H1 (cell line): ENCODE measurements around the gene E2F8. TPM values are rescaled to one million over a fixed set of nuclear protein-coding genes. Genes with fewer than 3 reads are reported as not detected.

ENCODE experiments used
- CTCF ChIA-PET: fragments of 300-600 bp; sonication (Branson Sonifier 250); formaldehyde crosslinking; loops from one replicate; lab custom pipeline; 2021; ENCODE audit not compliant: partially characterized antibody; lab: Charles Lee
- POLR2A ChIA-PET: fragments of 300-600 bp; sonication (Branson Sonifier 250); formaldehyde crosslinking; loops from one replicate; lab custom pipeline; 2021; ENCODE audit warnings: inconsistent platforms; ENCODE audit not compliant: partially characterized antibody; lab: Charles Lee
- DNase-seq, 2 experiments: peaks; one replicate each; pipeline versions ENCODE4 v3.0.0 to v3.0.0-alpha.2; 2010 to 2022; ENCODE audit warnings: low spot score in 2 of 2, low read depth in 1 of 2, mixed read lengths in 1 of 2
- FAIRE-seq: peaks from 2 replicates; lab custom pipeline; 2011; peaks lifted over from hg19 to GRCh38; lab: Jason Lieb, UNC
- H2AFZ ChIP-seq: 2 replicates; pipeline ENCODE4 v1.8.1; 2012; ENCODE audit warnings: low read length, inconsistent platforms
- H2AK5ac ChIP-seq: 2 replicates; pipeline ENCODE4 v1.6.1; 2013; ENCODE audit warnings: low read depth, low read length
- H2BK120ac ChIP-seq: replicated peaks from 2 replicates; pipeline ENCODE3; 2013; ENCODE audit warnings: low read depth, low read length, inconsistent platforms
- H2BK12ac ChIP-seq: 2 replicates; pipeline ENCODE4 v1.6.1; 2013; ENCODE audit warnings: low read depth, low read length
- H2BK15ac ChIP-seq: 2 replicates; pipeline ENCODE4 v1.6.1; 2013; ENCODE audit warnings: low read length
- H2BK20ac ChIP-seq: 2 replicates; pipeline ENCODE4 v1.6.1; 2013; ENCODE audit warnings: low read length
- H2BK5ac ChIP-seq: 2 replicates; pipeline ENCODE4 v1.6.1; 2013; ENCODE audit warnings: low read depth, low read length
- H3K14ac ChIP-seq: 2 replicates; pipeline ENCODE4 v1.6.1; 2013; ENCODE audit warnings: inconsistent platforms; ENCODE audit not compliant: insufficient read length
- H3K18ac ChIP-seq: 2 replicates; pipeline ENCODE4 v1.6.1; 2013; ENCODE audit warnings: low read length; ENCODE audit errors: extremely low read depth
- H3K23ac ChIP-seq: 2 replicates; pipeline ENCODE4 v1.6.1; 2013; ENCODE audit warnings: inconsistent platforms; ENCODE audit not compliant: insufficient read length
- H3K23me2 ChIP-seq: 2 replicates; pipeline ENCODE4 v1.6.1; 2013; ENCODE audit warnings: low read depth, low read length
- H3K27ac ChIP-seq: 2 replicates; pipeline ENCODE4 v1.6.1; 2011; ENCODE audit warnings: low read depth, low read length, inconsistent platforms
- H3K27me3 ChIP-seq, 4 experiments: replicated peaks in 1 of 4; 1 replicate in 1 of 4; 2 replicates in 3 of 4; pipeline versions ENCODE4 v1.6.1 to v1.8.1; 2011 to 2013; ENCODE audit warnings: low read length in 3 of 4, mild to moderate bottlenecking in 3 of 4, inconsistent platforms in 2 of 4, mixed read lengths in 2 of 4, moderate library complexity in 1 of 4; ENCODE audit not compliant: control insufficient read depth in 3 of 4, insufficient read depth in 3 of 4; ENCODE audit errors: extremely low read depth in 1 of 4
- H3K36me3 ChIP-seq, 4 experiments: 2 replicates each; pipeline versions ENCODE4 v1.6.1 to v1.8.1; 2011 to 2013; ENCODE audit warnings: mild to moderate bottlenecking in 4 of 4, low read length in 3 of 4, moderate library complexity in 2 of 4, control low read depth in 1 of 4, inconsistent platforms in 1 of 4; ENCODE audit not compliant: insufficient read depth in 4 of 4, control insufficient read depth in 2 of 4
- H3K4ac ChIP-seq: replicated peaks from 2 replicates; pipeline ENCODE3; 2013; ENCODE audit warnings: low read length, low read depth, mixed read lengths, inconsistent platforms; ENCODE audit not compliant: insufficient read length
- H3K4me1 ChIP-seq, 4 experiments: replicated peaks in 1 of 4; 1 replicate in 1 of 4; 2 replicates in 3 of 4; pipeline versions ENCODE4 v1.6.1 to v1.8.1; 2011 to 2013; ENCODE audit warnings: low read length in 3 of 4, inconsistent platforms in 2 of 4, mixed read lengths in 1 of 4; ENCODE audit not compliant: insufficient read depth in 4 of 4, control insufficient read depth in 3 of 4
- H3K4me2 ChIP-seq, 2 experiments: 2 replicates each; pipeline versions ENCODE4 v1.6.1 to v1.8.1; 2011 to 2013; ENCODE audit warnings: low read depth in 2 of 2, low read length in 2 of 2, control low read depth in 1 of 2, inconsistent platforms in 1 of 2, mild to moderate bottlenecking in 1 of 2; ENCODE audit not compliant: insufficient read depth in 1 of 2
- H3K4me3 ChIP-seq, 4 experiments: fragments of 200-600, 300-600 bp in 1 of 4; sonication (generic), shearing (Covaris generic), sonication (Bioruptor Twin) in 1 of 4; 2 replicates each; pipeline versions ENCODE4 v1.5.1 to v1.8.1; 2011 to 2016; ENCODE audit warnings: low read length in 4 of 4, low read depth in 3 of 4, control low read depth in 2 of 4, inconsistent platforms in 2 of 4, mild to moderate bottlenecking in 2 of 4, mixed read lengths in 1 of 4, moderate library complexity in 1 of 4; ENCODE audit not compliant: insufficient read depth in 2 of 4; ENCODE audit errors: extremely low read depth in 1 of 4
- H3K56ac ChIP-seq: replicated peaks from 2 replicates; pipeline ENCODE3; 2013; ENCODE audit warnings: low read depth, mild to moderate bottlenecking, mixed read lengths, low read length, inconsistent platforms; ENCODE audit not compliant: insufficient read length
- H3K79me1 ChIP-seq: 2 replicates; pipeline ENCODE4 v1.6.1; 2013; ENCODE audit warnings: low read depth, low read length, control low read depth
- H3K79me2 ChIP-seq, 2 experiments: 2 replicates each; pipeline versions ENCODE4 v1.6.1 to v1.8.1; 2012 to 2013; ENCODE audit warnings: low read length in 2 of 2, mild to moderate bottlenecking in 2 of 2, inconsistent platforms in 1 of 2; ENCODE audit not compliant: insufficient read depth in 2 of 2, control insufficient read depth in 1 of 2
- H3K9ac ChIP-seq, 4 experiments: replicated peaks in 1 of 4; 1 replicate in 1 of 4; 2 replicates in 3 of 4; pipeline versions ENCODE4 v1.6.1 to v1.8.1; 2011 to 2013; ENCODE audit warnings: low read depth in 3 of 4, low read length in 3 of 4, control low read depth in 2 of 4, mild to moderate bottlenecking in 2 of 4, moderate library complexity in 2 of 4, inconsistent platforms in 1 of 4; ENCODE audit errors: extremely low read depth in 1 of 4
- H3K9me3 ChIP-seq, 2 experiments: 2 replicates each; pipeline versions ENCODE4 v1.6.1 to v1.8.1; 2012 to 2013; ENCODE audit warnings: mild to moderate bottlenecking in 2 of 2, moderate library complexity in 2 of 2, control low read depth in 1 of 2, inconsistent platforms in 1 of 2, low read depth in 1 of 2, low read length in 1 of 2, mixed read lengths in 1 of 2; ENCODE audit not compliant: insufficient read depth in 2 of 2
- H4K20me1 ChIP-seq, 2 experiments: replicated peaks in 1 of 2; 2 replicates each; pipeline versions ENCODE3 to v1.8.1; 2011 to 2013; ENCODE audit warnings: inconsistent platforms in 2 of 2, low read length in 2 of 2, mild to moderate bottlenecking in 1 of 2; ENCODE audit not compliant: insufficient read depth in 2 of 2, control insufficient read depth in 1 of 2
- H4K5ac ChIP-seq: 2 replicates; pipeline ENCODE4 v1.6.1; 2013; ENCODE audit warnings: low read length, low read depth, mixed read lengths, inconsistent platforms; ENCODE audit not compliant: insufficient read length
- H4K8ac ChIP-seq: 2 replicates; pipeline ENCODE4 v1.8.0; 2013; ENCODE audit warnings: mild to moderate bottlenecking, moderate library complexity, low read length, inconsistent platforms; ENCODE audit not compliant: insufficient read depth; ENCODE audit errors: extremely low read depth
- H4K91ac ChIP-seq: replicated peaks from 2 replicates; pipeline ENCODE3; 2013; ENCODE audit warnings: low read length, mixed read lengths, inconsistent platforms; ENCODE audit not compliant: insufficient read length
- CEBPB ChIP-seq: IDR thresholded peaks from 2 replicates; pipeline ENCODE4 v1.6.1; 2012; ENCODE audit warnings: low read depth, low read length
- NRF1 ChIP-seq: IDR thresholded peaks from 2 replicates; pipeline ENCODE4 v1.6.1; 2011; ENCODE audit warnings: mild to moderate bottlenecking, low read depth, low read length, improper control_type of control experiment
- WGBS, 2 experiments: shearing (Covaris generic) in 1 of 2; methylation state at CpG; one replicate each; pipeline versions ENCODE4 v1.1.6 to v1.1.7; 2013 to 2015; ENCODE audit warnings: low lambda C conversion rate in 2 of 2, mixed read lengths in 2 of 2, inconsistent platforms in 1 of 2, low coverage in 1 of 2, missing lambda C conversion rate in 1 of 2; ENCODE audit not compliant: insufficient replicate concordance in 2 of 2, insufficient coverage in 1 of 2, insufficient read length in 1 of 2; ENCODE audit errors: extremely low coverage in 1 of 2, missing lambda C conversion rate in 1 of 2; 5-methylcytosine and 5-hydroxymethylcytosine counted together
- polyA plus RNA-seq, 7 experiments: library from polyadenylated mRNA; depleted of rRNA in 3 of 7; stranded (reverse) in 5 of 7; unstranded in 2 of 7; fragments of >200 nt in 5 of 7; fragments of 200-250 nt in 2 of 7; gene quantifications; 1 replicate in 5 of 7; 2 replicates in 1 of 7; 4 replicates in 1 of 7; pipeline versions ENCODE4 v1.2.1 to v1.2.3, GENCODE V29; 2011 to 2013; ENCODE audit warnings: missing spikeins in 2 of 7, mixed read lengths in 2 of 7
- total RNA-seq: library from RNA; stranded (reverse); fragmentation: NEBNext Ultra II Directional; extraction: Animal tissue kit (Norgen Biotek cat#: 25700); gene quantifications from 2 replicates; pipeline ENCODE4 v1.2.1, GENCODE V29; 2021

Gene E2F8
- total and polyA plus RNA-seq, 2 of the 8 experiments (the other 6 are each of a cell fraction or from before 2014, with no cell fraction given), result 5.4 to 11.4 TPM

GRCh38 chr11:19263333-19263732, 22.6 kb upstream of the E2F8 start:
- 43% methylated on average over 3 of the region's 3 CpGs; no CpG with 5 or more reads in 1 of the 2 experiments for WGBS, 2 experiments
- Histone ChIP-seq H2BK15ac (no peak overlapping the region), H2BK5ac (no peak overlapping the region), H4K20me1 (no peaks in the 10 kb centered on the region), H3K9ac (no peak overlapping the region), H3K9me3 (no peaks in the 10 kb centered on the region), H3K79me2 (no peaks in the 10 kb centered on the region), H3K4me2 (no peak overlapping the region), H4K8ac (no peak overlapping the region), H3K27me3 (no peaks in the 10 kb centered on the region), H3K4me3 (0 out of 8 replicates have a peak overlapping the region, but pooled peaks of 1 of the 4 experiments have one; percentile 1), H2BK12ac (no peak overlapping the region), H2BK20ac (no peak overlapping the region), H3K14ac (no peak overlapping the region), H2BK120ac (no peak overlapping the region), H3K4ac (no peak overlapping the region), H2AFZ (no peak overlapping the region), H4K5ac (no peak overlapping the region), H4K91ac (no peak overlapping the region), H3K18ac (no peak overlapping the region), H3K56ac (no peak overlapping the region), H3K27ac (no peak overlapping the region), H3K23ac (no peak overlapping the region), H2AK5ac (no peak overlapping the region), H3K23me2 (no peaks in the 10 kb centered on the region), H3K79me1 (no peaks in the 10 kb centered on the region), H3K4me1 (peaks cover 0 to 5% (median 3%) of the 10 kb centered on the region in 4 experiments; a peak in 4 of 7 replicates), H3K36me3 (no peaks in the 10 kb centered on the region)
- ChIA-PET POLR2A (no interaction called here), CTCF (interaction anchor here (0.7 to 2.7 kb wide), 2 partner anchors 192 to 476 kb away, joined by 3 to 9 read pairs; no protein-coding TSS in a partner anchor)
- DNase-seq (no peak), FAIRE-seq (no peak)
- TF ChIP-seq NRF1, result no peak
- 0 out of 2 replicates have a peak, but pooled peaks have one; percentile 30 for TF ChIP-seq CEBPB
